GM21526 (cell line): Measurements from ENCODE around the gene NOTCH3.

Source experiments
- ATAC-seq: cut with Tn5 transposase; IDR thresholded peaks from one replicate; pipeline ENCODE4 v1.9.1; 2021; ENCODE audit warnings: moderate library complexity; ENCODE audit not compliant: unreplicated experiment, low FRiP score

Gene NOTCH3

DNA sequence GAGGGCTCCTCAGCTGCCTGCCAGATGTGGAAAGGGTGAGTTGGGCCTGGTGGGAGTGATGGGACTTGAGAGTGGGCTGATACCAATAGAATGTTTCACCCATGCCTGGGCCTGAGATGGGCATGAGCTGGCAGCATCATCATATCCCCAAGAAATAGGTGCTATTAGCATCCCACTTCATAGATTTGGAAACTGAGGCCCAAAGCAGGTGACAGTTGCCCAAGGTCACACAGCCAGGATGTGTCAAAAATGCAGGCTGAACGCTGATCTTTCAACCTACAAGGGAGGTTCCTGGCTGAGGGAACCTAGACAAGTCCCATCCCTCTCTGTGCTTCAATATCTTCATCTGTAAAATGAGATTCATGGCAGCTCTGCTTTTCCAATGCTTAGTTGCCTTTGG lies 89.0 kb downstream of the NOTCH3 start:
- ATAC-seq, result no peak

DNA sequence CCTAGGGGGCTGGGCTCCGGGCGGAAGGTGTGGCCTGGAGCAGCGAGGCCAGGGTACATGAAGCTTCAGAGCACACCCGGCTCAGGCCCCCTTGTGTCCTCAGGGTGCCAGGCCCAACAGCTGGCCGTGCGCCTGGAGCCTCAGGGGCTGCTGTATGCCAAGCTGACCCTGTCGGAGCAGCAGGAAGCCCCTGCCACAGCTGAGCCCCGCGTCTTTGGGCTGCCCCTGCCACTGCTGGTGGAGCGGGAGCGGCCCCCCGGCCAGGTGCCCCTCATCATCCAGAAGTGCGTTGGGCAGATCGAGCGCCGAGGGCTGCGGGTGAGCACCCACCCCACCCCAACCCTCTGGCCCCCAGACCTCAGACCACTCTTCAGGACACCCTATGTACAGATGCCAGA lies 90.4 kb downstream of the NOTCH3 start:
- ATAC-seq, result no peak

DNA sequence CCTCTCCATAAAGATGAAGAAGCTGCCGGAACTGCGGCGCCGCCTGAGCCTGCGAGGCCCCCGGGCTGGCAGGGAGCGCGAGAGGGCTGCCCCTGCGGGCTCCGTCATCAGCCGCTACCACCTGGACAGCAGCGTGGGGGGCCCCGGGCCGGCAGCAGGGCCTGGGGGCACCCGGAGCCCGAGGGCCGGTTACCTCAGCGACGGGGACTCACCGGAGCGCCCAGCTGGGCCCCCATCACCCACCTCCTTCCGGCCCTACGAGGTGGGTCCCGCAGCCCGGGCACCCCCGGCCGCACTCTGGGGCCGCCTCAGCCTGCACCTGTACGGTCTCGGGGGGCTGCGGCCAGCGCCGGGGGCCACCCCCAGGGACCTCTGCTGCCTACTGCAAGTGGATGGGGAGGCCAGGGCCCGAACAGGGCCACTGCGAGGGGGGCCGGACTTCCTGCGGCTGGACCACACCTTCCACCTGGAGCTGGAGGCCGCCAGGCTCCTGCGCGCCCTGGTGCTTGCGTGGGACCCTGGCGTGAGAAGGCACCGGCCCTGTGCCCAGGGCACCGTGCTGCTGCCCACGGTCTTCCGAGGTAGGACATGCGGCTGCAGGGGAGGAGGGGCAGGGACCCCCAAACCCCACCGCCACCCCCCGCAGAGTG lies 90.9 kb downstream of the NOTCH3 start:
- ATAC-seq, result no peak
